Stimulated activated CD8-positive, alpha-beta memory T cell treated with anti-CD3 and anti-CD28 coated beads, Interleukin-12 subunit alpha, Interleukin-12 subunit beta, amount 100 ng/mL, for 24 hours (primary cell): ENCODE results near the gene PAFAH2.

Experiments used
- DNase-seq: peaks from one replicate; pipeline ENCODE4 v3.0.0-alpha.2; 2020; ENCODE audit errors: extremely low read depth

Gene PAFAH2

DNA sequence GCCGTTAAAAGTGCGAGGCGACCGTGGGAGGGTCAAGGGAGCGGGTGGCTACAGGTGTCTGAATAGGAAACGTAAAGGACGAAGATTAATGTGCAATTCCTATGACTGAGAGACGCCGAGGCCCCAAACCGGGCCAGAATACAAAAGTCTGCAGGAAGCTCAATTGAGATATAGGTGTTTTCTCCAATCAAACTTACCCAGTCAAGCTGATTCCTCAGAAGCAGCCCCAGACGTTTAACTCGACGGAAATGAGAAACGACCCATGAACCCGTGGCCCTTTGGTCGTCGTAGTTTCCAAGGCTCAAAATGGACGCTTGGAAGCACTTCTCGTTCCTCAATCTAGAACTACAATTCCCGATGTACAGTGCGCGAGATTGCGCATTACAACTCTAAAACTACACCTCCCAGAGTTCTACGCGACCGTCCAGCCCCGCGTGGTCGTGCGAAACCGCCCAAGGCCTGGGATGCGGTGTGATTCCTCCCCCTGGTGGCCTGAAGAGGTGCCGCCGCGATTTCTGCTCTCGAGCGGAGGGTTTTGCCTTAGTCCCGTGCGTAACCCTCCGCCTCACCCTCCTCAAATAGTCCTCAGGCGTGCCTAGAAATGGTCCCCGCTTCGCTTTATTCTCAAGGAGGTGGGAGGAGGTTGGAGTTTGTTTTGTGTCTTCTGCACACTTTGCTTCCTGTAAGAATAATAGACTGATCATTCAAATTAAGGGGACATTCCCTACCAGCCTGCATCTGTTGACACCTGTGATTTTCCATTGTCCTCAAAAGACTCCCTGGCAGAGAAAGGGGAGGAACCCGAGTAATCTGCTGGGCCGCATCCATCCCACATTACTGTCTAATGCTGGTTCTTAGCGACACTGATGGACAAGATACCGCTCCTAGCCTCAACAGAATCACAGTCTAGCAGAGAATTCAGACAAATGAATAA lies at the start of gene PAFAH2:
PAFAH2 (minus strand) TSS at position 236 of the 934 bp plus-strand sequence. CDS start 7,247 bp downstream, outside the sequence.
- peak; percentile 86 for DNase-seq

DNA sequence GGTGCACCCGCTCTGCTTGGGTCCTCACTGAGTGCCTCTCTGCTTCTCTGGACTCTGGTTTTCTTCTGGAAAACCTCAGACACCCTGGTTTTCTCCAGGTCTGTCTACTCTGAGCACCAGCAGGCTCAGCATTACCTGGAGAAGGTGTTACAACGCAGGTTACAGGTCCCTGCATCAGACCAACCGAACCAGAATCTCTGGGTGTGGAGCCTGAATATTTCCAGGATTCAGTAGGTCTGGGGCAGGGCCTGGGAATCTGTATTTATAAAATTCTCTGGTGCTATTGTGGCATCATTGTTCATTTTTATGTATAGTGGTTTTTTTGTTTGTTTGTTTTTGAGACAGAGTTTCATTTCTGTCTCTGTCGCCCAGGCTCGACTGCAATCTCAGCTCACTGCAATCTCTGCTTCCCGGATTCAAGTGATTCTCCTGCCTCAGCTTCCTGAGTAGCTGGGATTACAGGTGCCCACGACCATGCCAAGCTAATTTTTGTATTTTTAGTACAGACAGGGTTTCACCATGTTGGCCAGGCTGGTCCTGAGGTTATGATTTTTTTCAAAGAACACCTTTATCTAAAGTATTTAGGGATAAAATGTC lies 49.5 kb upstream of the PAFAH2 start:
- no peak for DNase-seq

DNA sequence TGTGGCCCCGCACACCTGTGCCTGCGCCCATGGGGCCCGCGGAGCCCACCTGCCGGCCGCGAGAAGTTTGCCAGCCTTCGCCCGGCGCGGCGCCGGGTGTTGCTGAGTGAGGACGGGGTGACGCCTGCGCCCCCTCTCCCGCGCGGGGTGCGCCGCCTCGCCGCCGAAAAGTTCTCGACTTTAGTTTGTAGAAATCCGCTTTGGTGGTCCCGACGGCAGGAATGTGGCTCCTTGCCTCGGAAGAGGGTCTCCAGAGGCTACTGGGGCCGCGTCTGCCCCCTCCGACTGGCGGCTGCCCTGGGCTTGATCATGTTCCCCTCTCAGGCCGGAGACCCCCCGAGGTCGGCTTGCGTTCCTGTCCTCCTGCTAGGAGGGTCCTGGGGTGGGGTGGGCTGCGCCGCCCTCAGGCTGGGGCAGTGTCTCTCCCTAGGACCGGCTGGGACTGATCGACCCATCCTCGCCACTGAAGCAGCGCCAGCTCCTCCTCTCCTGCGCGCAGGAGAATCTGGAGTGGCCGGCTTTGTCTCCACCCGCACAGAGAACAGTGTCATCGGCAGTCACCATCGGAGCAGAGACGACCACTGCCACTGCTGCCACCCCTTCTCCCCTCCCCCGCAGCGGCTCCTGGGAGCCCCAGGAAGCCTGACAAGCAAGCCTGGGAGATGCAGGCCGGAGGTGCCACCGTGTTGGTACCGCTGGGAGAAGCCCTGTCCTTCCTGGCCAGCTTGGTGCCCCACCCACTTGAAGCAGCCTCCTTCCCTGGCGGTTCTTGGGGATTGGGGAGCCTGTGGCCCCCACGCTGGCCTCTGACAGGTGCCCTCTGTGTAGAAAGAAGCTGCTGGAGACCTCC lies 48.6 kb upstream of the PAFAH2 start:
- no peak for DNase-seq

DNA sequence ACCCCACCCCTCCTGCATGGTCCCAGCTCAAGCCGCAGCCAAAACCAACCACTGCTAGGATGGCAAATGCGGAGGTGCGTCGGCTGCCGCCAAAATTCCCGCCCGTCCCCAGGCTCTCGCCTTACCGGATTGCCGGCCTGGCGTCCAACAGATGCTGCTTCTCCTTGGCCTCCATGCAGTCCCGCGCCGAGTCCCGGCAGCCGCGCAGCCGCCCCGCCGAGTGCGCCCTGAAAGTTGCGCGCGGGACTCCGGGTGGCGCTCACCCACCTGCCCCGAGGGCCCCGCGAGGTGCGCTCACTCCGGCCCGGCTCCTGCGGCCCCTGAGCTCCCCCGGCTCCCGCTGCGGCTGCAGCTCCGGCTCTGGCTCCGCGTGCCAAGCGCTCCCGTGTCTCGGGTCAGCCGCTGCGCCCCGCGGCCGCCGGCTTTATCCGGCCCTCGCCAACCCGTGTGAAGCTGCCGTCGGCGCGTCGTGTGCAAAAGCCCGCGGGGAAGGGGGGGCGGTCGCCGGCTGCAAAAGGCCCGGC lies 47.9 kb upstream of the PAFAH2 start, which contains the start of gene SLC30A2:
SLC30A2 (minus strand) TSS at position 397 of the 524 bp plus-strand sequence; CDS start at position 175, 222 bp downstream.
- DNase-seq, result no peak

DNA sequence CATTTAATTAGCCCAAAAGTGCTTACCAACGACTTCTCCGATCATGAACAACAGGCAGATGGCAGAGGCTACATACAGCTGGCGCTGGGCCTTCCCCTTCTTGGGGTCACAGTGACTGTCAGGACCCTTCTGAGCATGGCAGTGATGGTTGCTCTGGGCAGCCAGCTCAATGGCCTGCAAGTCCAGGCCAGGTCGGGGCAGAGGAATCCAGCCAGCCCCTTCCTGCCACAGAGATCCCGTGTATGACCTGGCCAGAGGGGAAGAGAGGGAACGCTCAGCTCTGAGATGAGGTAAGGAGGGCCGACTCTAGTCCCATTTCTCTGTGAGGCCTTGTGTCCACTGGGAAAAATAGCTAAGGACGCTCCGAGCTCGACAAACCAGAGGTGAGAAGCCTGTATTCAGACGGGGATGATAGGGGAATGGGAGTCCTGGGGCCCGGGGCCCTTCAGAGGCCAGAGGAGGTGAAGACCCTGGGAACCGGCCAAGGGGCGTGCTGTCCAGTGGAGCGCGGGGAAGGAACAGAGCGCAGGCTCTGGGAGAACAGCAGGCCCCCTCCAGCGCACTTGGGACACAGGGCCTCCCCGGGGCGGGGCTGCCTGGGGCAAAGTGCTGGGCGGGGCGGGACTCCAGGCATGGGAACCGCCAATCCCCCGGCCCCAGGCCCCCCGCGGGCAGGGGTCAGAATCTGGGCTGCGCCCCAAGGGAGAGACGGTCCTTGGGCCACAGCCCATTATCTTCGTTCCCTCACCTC lies 47.3 kb upstream of the PAFAH2 start:
- no peak for DNase-seq

DNA sequence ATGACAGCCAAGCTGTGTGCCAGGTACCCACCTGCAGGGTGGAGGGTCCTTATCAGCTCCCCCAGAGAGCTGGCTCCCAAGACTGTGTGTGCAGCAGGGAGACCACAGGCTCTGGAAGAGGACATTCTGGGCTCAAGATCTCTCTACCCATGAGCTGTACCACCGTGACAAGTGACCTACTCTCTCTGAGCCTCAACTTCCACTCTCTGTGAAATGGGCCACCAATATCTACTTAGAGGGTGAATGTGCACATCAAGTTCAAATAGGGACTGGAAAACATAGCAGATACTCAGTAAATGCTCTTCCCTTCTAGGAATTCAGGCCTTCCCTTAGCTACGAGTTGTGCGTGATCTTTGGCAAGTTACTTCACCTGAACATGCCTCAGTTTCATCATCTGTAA lies 46.6 kb upstream of the PAFAH2 start:
- no peak for DNase-seq

DNA sequence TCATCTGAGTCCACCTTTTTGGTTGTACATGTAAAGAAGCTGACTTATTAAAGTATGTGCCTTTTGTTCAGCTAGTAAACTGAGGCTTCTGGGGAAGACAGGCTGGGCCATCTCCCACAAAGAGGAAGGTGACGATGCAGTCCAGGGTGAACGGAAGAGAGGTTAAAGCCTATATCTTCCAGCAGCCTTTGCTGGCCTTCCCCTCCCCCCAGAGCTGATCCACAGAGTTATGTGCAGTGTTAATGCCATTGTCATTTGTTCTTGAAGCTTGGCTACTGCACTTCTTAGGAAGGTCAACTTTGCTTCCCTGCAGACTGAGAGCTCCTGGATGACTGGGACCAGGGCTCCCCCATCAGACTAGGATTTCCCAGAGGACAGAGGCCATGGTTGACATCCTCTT lies 45.9 kb upstream of the PAFAH2 start:
- DNase-seq, result no peak

DNA sequence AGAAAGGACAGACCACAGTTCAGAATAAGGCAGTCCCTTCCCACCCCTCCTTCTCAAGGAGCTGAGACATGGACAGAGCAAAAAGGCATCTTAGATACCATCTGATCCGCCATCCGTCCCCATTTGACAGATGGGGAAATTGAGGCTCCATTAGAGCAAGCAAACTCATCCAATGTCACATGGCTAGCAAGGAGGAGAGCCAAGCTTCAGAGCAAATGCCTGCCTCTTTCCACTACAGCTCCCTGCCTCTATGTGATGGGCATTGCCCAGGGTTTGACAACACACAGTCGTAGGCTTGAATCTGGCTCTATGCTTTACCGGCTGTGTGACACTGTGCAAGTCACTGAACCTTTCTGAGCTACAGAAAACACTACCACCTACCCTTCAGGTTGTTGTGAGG lies 44.1 kb upstream of the PAFAH2 start:
- DNase-seq, result no peak

DNA sequence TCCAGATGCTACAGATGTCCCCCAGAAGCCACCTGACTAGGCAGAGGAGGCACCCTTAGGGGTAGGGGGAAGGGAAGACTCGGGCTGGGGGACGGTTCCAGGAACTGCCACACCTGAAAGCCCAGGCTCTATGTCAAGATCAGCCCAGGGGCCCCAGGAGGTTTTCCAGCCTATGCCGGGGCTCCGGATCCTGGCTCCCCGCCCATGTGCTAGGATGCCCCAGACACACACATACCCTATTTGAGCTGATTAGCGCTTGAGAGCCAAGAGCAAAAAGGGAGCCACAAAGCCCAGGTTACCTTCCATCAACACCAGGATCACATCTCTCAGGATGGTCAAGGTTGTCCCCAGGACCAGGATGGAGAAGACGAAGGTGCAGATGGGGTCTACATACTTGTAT lies 43.5 kb upstream of the PAFAH2 start:
- no peak for DNase-seq

DNA sequence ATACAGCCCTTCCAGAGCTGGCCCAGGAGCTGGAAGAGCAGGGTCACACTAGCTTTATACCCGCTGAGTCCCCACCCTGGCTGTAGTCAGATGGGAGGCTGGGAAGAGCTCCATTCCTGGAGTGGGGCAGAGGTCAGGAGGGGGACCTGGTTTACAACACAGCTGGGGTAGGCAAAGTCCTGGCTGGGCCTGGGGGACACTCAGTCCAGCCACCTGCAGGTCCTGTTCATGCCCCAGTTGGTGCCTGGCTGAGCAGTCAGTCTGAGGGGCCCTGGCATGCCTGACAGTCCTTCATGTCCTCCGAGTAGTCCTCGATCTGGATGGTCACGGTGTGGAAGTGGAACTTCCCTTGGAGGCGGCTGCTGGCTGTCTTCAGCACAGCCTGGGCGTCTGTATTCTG lies 41.0 kb upstream of the PAFAH2 start:
- no peak for DNase-seq

DNA sequence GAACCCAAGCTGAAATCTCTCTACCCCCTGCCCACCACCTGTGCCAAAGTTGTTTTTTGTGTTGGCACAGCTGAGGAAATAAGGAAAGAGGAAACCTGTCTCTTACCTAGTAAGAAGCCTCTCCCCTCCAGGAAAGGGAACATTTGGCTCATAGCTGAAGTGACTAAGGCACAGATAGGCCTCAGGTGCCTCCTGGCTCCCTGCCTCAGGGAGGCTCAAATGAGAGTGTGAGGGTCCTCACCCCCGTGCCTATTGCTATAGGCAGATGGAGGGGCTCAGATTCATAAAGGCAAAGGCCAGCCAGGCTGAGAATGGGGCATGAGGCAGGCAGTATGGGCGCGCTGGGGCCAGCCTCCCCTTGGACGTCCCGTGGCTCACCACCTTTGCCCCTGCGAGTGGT lies 40.6 kb upstream of the PAFAH2 start:
- DNase-seq, result no peak

DNA sequence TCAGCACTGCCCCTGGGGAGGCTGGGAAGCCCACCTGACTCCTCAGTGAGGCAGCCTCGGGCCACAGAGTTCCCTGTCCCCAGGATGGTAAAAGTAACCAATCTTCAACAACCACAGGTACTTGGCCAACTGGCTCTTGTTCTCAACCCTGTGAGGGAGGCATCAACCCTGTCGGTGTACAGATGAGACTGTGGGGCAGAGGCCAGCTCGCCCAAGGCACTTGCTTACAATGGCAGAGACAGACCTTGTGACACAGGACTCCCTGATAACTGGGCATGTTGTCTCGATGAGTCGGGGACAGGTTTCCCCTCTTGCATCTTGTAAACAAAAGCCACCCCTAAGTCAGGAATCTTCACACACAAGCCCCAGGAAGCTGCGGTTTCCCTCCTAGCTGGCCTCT lies 40.0 kb upstream of the PAFAH2 start:
- no peak for DNase-seq

DNA sequence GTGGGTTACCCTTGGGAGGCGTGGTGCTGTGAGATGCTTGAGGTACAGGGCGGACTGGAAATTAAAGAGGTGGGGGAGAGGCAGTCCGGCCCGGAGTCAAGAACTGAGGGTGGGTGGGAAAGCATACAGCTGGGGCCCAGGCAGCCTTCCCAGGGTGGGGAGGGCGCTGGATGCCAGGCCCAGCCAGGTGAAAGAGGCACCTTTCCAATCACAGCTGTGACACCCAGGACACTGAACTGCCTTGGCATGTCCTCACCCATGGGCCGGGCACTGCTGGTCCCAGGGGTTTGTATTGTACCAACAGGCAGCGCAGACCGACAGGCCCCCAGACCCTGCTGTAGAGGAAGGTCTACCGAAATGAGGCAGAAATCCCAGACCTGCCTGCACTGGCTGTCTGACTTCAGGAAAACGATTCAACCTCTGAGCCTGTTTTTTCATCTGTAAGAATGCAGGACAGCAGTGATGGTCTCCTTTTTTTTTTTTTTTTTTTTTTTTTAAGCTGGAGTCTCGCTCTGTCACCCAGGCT lies 39.0 kb upstream of the PAFAH2 start:
- DNase-seq, result no peak

DNA sequence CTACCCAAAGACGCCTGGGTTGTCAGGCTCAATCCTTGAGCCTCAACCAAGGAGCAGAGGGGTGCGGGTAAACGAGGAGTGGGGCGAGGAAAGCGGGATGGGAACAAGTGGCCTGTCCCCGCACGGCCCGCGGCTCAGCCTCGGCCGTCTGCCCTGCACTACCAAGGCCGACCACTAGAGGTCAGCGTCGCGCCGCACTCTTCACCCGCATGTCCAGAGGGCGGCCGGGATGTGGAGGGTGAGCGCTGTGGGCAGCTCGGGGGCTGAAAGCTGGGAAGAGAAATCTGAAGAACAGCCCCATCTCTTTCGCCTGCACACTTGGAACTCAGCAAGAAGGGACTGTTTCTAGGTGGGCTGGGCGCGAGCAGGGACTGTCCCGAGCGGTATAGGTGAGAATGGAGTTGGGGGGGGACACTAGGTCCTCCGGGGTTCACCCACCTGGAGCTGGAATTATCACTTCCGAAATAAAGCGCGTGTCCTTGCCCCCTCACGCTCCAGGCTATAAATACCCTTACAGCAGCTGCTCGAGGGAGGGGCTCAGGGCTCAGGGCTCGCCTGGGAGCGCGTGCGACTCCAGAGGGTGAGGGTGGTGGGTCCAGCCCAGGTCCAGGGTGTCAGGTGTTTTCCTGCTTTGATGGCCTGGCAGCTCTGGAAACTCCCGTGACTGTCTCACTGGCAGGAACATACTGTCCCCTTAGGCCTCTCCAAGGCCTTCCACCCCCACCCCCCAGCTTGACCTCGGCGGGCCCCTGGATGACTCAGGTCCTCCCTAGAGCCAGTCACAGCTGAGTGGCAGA lies 38.3 kb upstream of the PAFAH2 start:
- peak; percentile 19 for DNase-seq

DNA sequence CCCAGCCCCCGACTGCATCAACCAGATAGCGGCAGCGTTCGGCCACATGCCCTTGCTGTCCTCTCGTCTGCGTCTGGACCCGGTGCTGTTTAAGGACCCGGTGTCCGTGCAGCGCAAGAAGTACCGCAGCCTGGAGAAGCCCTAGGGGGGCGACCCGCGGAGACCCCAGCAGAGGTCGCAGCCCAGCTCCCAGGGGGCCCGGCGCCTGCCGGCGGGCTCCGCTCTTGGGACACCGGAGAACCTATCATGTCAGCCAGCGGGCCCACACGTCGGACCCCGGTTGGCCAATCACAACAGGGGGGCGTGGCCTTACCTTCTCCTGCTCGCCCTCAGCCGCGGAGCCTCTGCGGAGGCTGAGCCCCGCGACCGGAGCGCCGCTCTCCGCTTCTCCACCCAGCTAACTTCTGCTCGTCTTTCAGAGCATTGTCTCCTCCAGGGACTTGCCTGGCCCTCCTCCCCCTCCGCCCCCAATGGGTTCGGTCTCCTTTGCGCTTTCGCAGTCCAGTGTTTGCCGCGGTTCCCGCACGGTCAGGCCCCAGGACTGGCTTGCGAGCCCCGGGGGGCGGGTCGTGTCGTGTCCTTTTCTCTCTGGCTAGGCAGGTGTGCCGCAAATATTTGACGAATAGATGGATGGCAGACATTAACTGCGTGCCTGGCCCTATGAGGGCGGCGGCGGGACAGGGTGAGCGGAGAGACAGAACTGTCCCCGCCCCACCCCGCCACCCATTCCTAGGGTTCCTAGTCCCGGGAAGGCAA lies 37.5 kb upstream of the PAFAH2 start:
- DNase-seq, result peak; percentile 85

DNA sequence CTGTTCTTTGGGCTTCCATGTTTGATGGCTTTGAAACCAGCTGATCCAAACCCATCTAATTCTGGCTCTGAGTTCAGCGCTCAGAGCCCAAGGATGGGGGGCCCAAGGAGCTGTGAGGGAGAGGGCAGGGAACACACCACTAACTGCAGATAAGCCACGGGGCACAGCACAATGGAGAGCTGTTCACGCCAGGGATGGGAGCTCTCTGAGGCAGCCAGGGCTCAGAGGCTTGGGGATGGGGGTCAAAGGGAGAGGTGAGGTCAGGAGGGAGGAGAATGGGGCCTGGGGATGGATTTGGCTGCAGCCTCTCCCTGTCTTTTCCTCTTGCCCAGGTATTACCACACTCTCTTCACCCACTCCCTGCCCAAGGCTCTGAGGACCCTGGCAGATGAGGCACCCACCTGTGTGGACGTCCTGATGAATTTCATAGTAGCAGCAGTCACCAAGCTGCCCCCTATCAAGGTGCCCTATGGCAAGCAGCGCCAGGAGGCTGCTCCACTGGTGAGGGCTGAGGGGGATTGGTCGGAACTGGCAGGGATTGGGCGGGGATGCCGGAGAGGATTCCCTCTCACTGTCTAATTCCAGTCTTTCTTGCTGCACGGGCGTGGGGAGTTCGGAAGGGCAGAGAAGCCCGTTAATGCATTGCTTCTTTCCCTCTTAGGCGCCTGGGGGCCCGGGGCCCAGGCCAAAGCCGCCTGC lies 36.8 kb upstream of the PAFAH2 start:
- no peak for DNase-seq

DNA sequence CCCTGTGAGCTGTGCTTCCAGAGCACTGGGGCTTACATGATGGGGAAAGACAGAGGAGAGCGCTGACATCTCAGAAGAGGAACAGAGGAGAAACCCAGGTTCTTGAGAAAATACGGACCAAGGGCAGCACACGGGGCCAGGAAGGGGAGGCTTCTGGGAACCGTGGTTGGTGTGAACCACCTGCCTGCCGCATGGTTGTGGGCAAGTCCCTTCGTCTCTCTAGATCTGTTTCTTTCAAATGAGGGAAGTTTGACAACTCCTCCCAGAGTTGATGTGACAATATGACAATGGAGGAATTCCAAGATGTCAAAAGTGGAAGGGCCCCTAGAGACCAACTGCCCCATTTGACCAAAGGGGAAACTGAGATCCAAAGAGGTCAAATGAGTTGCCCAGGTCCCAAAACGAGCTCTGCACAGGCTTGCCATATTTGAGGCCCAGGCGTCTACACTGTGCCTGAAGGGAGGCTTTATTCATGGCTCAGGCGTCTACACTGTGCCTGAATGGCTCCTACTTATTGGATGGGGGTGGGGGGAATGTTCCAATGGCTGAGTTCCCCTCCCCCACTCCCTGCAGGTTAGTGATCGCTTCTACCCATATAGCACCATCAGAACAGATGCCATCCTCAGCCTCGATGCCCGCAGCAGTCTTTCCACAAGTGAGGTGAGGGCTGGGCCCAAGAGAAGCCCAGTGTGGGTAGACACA lies 34.9 kb upstream of the PAFAH2 start:
- no peak for DNase-seq

DNA sequence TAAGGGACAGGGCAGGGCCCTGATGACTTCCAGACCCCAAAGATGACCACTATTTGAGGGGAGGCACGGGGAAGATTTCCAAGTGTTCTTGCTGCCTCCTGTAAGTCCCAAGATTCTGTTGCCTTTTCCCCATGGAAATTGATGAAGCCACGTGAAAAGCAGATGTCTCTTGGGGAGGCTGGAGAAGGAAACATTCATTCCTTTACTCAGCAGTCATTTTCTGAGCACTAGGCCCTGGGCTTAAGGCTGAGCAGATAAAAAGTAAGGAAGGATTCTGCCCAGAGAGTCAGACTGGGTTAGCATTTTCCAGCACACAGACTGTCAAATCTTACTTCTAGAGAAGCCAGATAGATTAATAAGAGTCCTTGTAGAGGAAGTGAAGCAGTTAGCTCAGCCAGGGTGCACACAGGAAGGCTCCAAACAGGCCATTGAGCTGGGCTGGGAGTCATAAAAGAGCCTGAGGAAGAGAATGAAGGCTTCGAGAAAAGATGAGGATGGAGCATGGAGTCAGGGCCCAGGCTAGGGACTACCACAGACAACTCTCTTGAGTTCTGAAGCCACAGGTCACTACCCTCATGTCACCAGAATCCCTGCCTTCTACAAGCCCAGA lies 33.9 kb upstream of the PAFAH2 start:
- no peak for DNase-seq
